HCT116 (cell line): ENCODE results near the gene PDE10A.

Experiments used
- CBX3 ChIP-seq: IDR thresholded peaks from 2 replicates; pipeline ENCODE4 v1.6.1; 2012; ENCODE audit warnings: low read depth
- CTCF ChIP-seq, 3 experiments: fragments of 200-600 bp in 1 of 3; sonication (generic) in 1 of 3; IDR thresholded peaks in 2 of 3; conservative IDR thresholded peaks in 1 of 3; 2 replicates each; pipeline ENCODE4 v1.5.1; 2012 to 2017; ENCODE audit warnings: low read depth in 2 of 3, low read length in 2 of 3, antibody characterized with exemption in 1 of 3, borderline replicate concordance in 1 of 3, control low read depth in 1 of 3, mild to moderate bottlenecking in 1 of 3, mixed read lengths in 1 of 3, mixed run types in 1 of 3, moderate library complexity in 1 of 3; ENCODE audit not compliant: insufficient read depth in 1 of 3
- EZH2 ChIP-seq: fragments of 200-600 bp; sonication (generic); IDR thresholded peaks from 2 replicates; pipeline ENCODE4 v1.6.1; 2017; ENCODE audit warnings: antibody characterized with exemption, mixed run types
- EZH2phosphoT487 ChIP-seq: fragments of 200-600 bp; IDR thresholded peaks from 2 replicates; pipeline ENCODE4 v1.6.1; 2018; ENCODE audit warnings: antibody characterized with exemption, borderline replicate concordance
- POLR2A ChIP-seq: IDR thresholded peaks from 2 replicates; pipeline ENCODE4 v1.7.0; 2011; ENCODE audit warnings: borderline replicate concordance; ENCODE audit not compliant: insufficient read depth, insufficient read length; ENCODE audit errors: extremely low read depth
- SRF ChIP-seq: IDR thresholded peaks from 2 replicates; pipeline ENCODE4 v1.6.1; 2012; ENCODE audit warnings: low read depth
- YY1 ChIP-seq: IDR thresholded peaks from 2 replicates; pipeline ENCODE4 v1.6.1; 2011; ENCODE audit warnings: low read length, low read depth, moderate library complexity, mild to moderate bottlenecking; ENCODE audit not compliant: insufficient replicate concordance; ENCODE audit errors: extremely low read depth
- TF ChIP-seq, protein P1 (sequence below): IDR thresholded peaks from 2 replicates; pipeline ENCODE4 v1.6.1; 2012; ENCODE audit warnings: low read depth

DNA sequence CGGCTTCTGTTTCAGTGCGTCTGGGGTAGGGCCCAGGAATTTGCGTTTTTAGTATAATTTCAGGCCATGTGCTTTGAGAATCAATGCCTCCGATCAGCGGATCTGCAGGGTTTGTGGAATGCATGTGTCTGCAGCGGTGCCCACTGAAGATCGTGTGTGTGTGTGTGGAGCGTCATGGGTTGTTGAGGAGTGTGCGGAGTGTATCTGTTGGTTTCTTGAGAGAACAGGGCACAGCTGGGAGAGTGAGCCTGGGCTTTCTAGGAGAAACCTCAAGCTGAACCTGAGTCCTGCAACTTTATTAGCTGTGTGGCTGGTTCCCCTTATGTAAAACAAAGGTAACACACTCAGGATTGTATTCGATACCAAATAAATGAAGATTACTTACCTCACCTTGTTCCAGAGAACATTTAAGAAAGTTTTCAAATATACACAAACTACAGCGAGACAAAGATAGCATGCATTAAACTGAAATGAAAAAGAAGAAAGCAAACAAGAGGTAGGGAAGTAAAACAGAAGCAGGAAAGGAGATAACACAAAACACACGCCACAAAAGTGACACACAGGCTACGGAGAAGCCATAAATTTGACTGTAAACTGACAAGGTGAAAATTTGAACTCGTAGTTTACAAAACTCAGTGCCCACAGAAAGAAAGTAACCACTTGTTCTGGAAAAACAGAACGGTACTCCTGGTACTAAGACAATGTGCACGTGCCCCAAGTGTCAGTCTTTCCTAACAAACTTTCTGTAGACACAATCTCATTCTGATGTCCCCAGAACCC lies 28.8 kb downstream of the PDE10A start:
- TF ChIP-seq SRF (no peak), CBX3 (no peak), CTCF (IDR thresholded peaks at IDR 0.05 in 2 of 3, conservative IDR thresholded peaks at IDR 0.05 in 1 of 3; ENCODE audit: borderline replicate concordance in 1 of 3, insufficient read depth in 1 of 3, low read depth in 2 of 3, low read length in 2 of 3) (no peak), EZH2 (no peak), POLR2A (no peak), EZH2phosphoT487 (no peak), YY1 (no peak)
- TF ChIP-seq, protein P1, sequence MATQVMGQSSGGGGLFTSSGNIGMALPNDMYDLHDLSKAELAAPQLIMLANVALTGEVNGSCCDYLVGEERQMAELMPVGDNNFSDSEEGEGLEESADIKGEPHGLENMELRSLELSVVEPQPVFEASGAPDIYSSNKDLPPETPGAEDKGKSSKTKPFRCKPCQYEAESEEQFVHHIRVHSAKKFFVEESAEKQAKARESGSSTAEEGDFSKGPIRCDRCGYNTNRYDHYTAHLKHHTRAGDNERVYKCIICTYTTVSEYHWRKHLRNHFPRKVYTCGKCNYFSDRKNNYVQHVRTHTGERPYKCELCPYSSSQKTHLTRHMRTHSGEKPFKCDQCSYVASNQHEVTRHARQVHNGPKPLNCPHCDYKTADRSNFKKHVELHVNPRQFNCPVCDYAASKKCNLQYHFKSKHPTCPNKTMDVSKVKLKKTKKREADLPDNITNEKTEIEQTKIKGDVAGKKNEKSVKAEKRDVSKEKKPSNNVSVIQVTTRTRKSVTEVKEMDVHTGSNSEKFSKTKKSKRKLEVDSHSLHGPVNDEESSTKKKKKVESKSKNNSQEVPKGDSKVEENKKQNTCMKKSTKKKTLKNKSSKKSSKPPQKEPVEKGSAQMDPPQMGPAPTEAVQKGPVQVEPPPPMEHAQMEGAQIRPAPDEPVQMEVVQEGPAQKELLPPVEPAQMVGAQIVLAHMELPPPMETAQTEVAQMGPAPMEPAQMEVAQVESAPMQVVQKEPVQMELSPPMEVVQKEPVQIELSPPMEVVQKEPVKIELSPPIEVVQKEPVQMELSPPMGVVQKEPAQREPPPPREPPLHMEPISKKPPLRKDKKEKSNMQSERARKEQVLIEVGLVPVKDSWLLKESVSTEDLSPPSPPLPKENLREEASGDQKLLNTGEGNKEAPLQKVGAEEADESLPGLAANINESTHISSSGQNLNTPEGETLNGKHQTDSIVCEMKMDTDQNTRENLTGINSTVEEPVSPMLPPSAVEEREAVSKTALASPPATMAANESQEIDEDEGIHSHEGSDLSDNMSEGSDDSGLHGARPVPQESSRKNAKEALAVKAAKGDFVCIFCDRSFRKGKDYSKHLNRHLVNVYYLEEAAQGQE: no peak
